ENCODE results near the gene ACAD8.

- TF ChIP-seq CTCF (IDR thresholded peaks at IDR 0.05) (no peak), YY1 (IDR thresholded peaks at IDR 0.05; ENCODE audit: low read depth) (no peak), TEAD4 (IDR thresholded peaks at IDR 0.05; ENCODE audit: borderline replicate concordance, insufficient read depth) (no peak), RAD21 (IDR thresholded peaks at IDR 0.05; ENCODE audit: low read length) (no peak), REST (IDR thresholded peaks at IDR 0.05; ENCODE audit: low read depth, low read length) (no peak)
Observed at GRCh38 chr11:134246100-134246499, 7.3 kb upstream of the ACAD8 start.

Data from SK-N-SH (cell line).